ENCODE measurements around the gene PIK3C2G. TPM values are rescaled to one million over a fixed set of nuclear protein-coding genes. Genes with fewer than 3 reads are reported as not detected.

The PIK3C2G gene
- total and polyA plus RNA-seq, 4 donors: 4.9 to 40.1 (median 19.4) TPM

- Histone ChIP-seq H3K27ac (ENCODE audit: low read depth in 1 of 2, low read length in 2 of 2) (peak overlapping the region in 1 of 2 donors; percentile 12), H3K9me3 (ENCODE audit: control insufficient read depth in 4 of 4, low read length in 3 of 4) (no peaks in the 10 kb centered on the region), H3K4me3 (ENCODE audit: low read depth in 1 of 3, low read length in 3 of 3) (peak overlapping the region in 1 of 3 donors; percentile 16), H3K27me3 (ENCODE audit: control insufficient read depth in 4 of 4, insufficient read depth in 4 of 4, low read length in 3 of 4) (no peaks in the 10 kb centered on the region), H3K4me1 (ENCODE audit: control insufficient read depth in 4 of 4, insufficient read depth in 4 of 4, low read length in 3 of 4) (no peaks in the 10 kb centered on the region), H3K9ac (ENCODE audit: low read depth in 1 of 2, low read length in 2 of 2) (peak overlapping the region in 1 of 2 donors; percentile 60), H3K36me3 (ENCODE audit: control insufficient read depth in 4 of 4, insufficient read depth in 3 of 4, low read depth in 1 of 4, low read length in 3 of 4) (peaks cover 0 to 12% (median 3%) of the 10 kb centered on the region in 4 donors)
- TF ChIP-seq FOXA1 (IDR thresholded peaks at IDR 0.05): no peak
- no peak for TF ChIP-seq MAX (IDR thresholded peaks at IDR 0.05)
- TF ChIP-seq HNF4G (IDR thresholded peaks at IDR 0.05): no peak
- no peak for TF ChIP-seq RXRA (IDR thresholded peaks at IDR 0.05)
- WGBS: 55% methylated on average over 6 of the region's 6 CpGs
- DNase-seq (ENCODE audit: low spot score): no peak
Measured at GRCh38 chr12:18296201-18296908, 35.0 kb downstream of the PIK3C2G start.

- Histone ChIP-seq H3K36me3 (ENCODE audit: control insufficient read depth in 4 of 4, insufficient read depth in 3 of 4, low read depth in 1 of 4, low read length in 3 of 4) (peaks cover 0 to 12% (median 3%) of the 10 kb centered on the region in 4 donors), H3K4me1 (ENCODE audit: control insufficient read depth in 4 of 4, insufficient read depth in 4 of 4, low read length in 3 of 4) (no peaks in the 10 kb centered on the region), H3K27ac (ENCODE audit: low read depth in 1 of 2, low read length in 2 of 2) (no peak overlapping the region), H3K9ac (ENCODE audit: low read depth in 1 of 2, low read length in 2 of 2) (no peak overlapping the region), H3K4me3 (ENCODE audit: low read depth in 1 of 3, low read length in 3 of 3) (peak overlapping the region in 1 of 3 donors; percentile 16), H3K27me3 (ENCODE audit: control insufficient read depth in 4 of 4, insufficient read depth in 4 of 4, low read length in 3 of 4) (no peaks in the 10 kb centered on the region), H3K9me3 (ENCODE audit: control insufficient read depth in 4 of 4, low read length in 3 of 4) (no peaks in the 10 kb centered on the region)
- DNase-seq (ENCODE audit: low spot score): no peak
- WGBS: 49% methylated on average over 3 of the region's 3 CpGs
- no peak for TF ChIP-seq FOXA2 (IDR thresholded peaks at IDR 0.05)
- no peak for TF ChIP-seq HNF4G (IDR thresholded peaks at IDR 0.05)
- TF ChIP-seq HNF4A (conservative IDR thresholded peaks at IDR 0.05): no peak
- no peak for TF ChIP-seq SP1 (IDR thresholded peaks at IDR 0.05)
- no peak for TF ChIP-seq MAX (IDR thresholded peaks at IDR 0.05)
- TF ChIP-seq EGR1 (IDR thresholded peaks at IDR 0.05; ENCODE audit: low read depth in 2 of 2): no peak
Measured at GRCh38 chr12:18296909-18297280, 35.6 kb downstream of the PIK3C2G start.

GRCh38 chr12:18297902-18298301 is 36.6 kb downstream of the PIK3C2G start:
- no peak for DNase-seq (ENCODE audit: low spot score)
- H3K4me3 ChIP-seq (ENCODE audit: low read depth in 1 of 3, low read length in 3 of 3): no peak overlapping the region
- TF ChIP-seq FOXA2 (IDR thresholded peaks at IDR 0.05) (no peak), REST (IDR thresholded peaks at IDR 0.05) (no peak), NR2F2 (IDR thresholded peaks at IDR 0.05) (no peak), JUND (IDR thresholded peaks at IDR 0.05) (no peak), EGR1 (IDR thresholded peaks at IDR 0.05; ENCODE audit: low read depth in 2 of 2) (no peak), TAF1 (conservative IDR thresholded peaks at IDR 0.05) (no peak)
- no peak overlapping the region for H3K27ac ChIP-seq (ENCODE audit: low read depth in 1 of 2, low read length in 2 of 2)
- no peak overlapping the region for H3K9ac ChIP-seq (ENCODE audit: low read depth in 1 of 2, low read length in 2 of 2)
- 94% methylated on average over 1 of the region's 1 CpG for WGBS
- H3K4me1 ChIP-seq (ENCODE audit: control insufficient read depth in 4 of 4, insufficient read depth in 4 of 4, low read length in 3 of 4): no peaks in the 10 kb centered on the region
- peaks cover 0 to 5% (median under 1%) of the 10 kb centered on the region in 4 donors for H3K36me3 ChIP-seq (ENCODE audit: control insufficient read depth in 4 of 4, insufficient read depth in 3 of 4, low read depth in 1 of 4, low read length in 3 of 4)
- no peaks in the 10 kb centered on the region for H3K27me3 ChIP-seq (ENCODE audit: control insufficient read depth in 4 of 4, insufficient read depth in 4 of 4, low read length in 3 of 4)
- H3K9me3 ChIP-seq (ENCODE audit: control insufficient read depth in 4 of 4, low read length in 3 of 4): no peaks in the 10 kb centered on the region
